Tibial nerve (tissue), 4 donors: Measurements from ENCODE around the gene CAMTA1. TPM values are rescaled to one million over a fixed set of nuclear protein-coding genes. Genes with fewer than 3 reads are reported as not detected.
A peak's percentile ranks its signal among the peaks of the same experiment; 100 is the strongest.

Experiments
- DNase-seq, 2 donors: peaks; one replicate each; pipeline ENCODE4 v3.0.0-alpha.2; 2019; ENCODE audit warnings: low spot score in 2 of 2
- H3K27ac ChIP-seq, 4 donors: fragments of 200-600 bp; sonication (generic) in 3 of 4; one replicate each; pipeline ENCODE4 v1.5.1; 2017 to 2019; ENCODE audit warnings: mild to moderate bottlenecking in 1 of 4
- H3K27me3 ChIP-seq, 2 donors: fragments of 200-600 bp; sonication (generic) in 1 of 2; one replicate each; pipeline versions ENCODE4 v1.5.1 to v1.6.0; 2017 to 2019
- H3K36me3 ChIP-seq, 3 donors: fragments of 200-600 bp; sonication (generic); one replicate each; pipeline ENCODE4 v1.5.1; 2018 to 2019
- H3K4me1 ChIP-seq, 4 donors: fragments of 200-600 bp; sonication (generic) in 3 of 4; one replicate each; pipeline ENCODE4 v1.5.1; 2017 to 2019
- H3K4me3 ChIP-seq, 4 donors: fragments of 200-600 bp; sonication (generic) in 3 of 4; one replicate each; pipeline ENCODE4 v1.5.1; 2017 to 2019; ENCODE audit warnings: mild to moderate bottlenecking in 1 of 4, moderate library complexity in 1 of 4
- H3K9me3 ChIP-seq, 4 donors: fragments of 200-600 bp; sonication (generic) in 3 of 4; one replicate each; pipeline ENCODE4 v1.5.1; 2017 to 2019
- EP300 ChIP-seq, 2 donors: sonication (generic); formaldehyde crosslinking; IDR thresholded peaks; one replicate each; pipeline ENCODE4 v1.6.1; 2017; ENCODE audit warnings: antibody characterized with exemption in 2 of 2, mild to moderate bottlenecking in 1 of 2
- POLR2A ChIP-seq, 2 donors: fragments of 450-650 bp; IDR thresholded peaks; one replicate each; pipeline ENCODE4 v1.6.1; 2017; ENCODE audit warnings: antibody characterized with exemption in 2 of 2, mild to moderate bottlenecking in 2 of 2, moderate library complexity in 2 of 2
- WGBS, 2 donors: methylation state at CpG; one replicate each; pipeline ENCODE4 v1.1.5; 2018; 5-methylcytosine and 5-hydroxymethylcytosine counted together
- total RNA-seq, 4 donors: library from RNA; depleted of rRNA; stranded (reverse); fragments of >200 nt; gene quantifications; one replicate each; pipeline ENCODE4 v1.1.0, GENCODE V29; 2016
- TF ChIP-seq, protein P1 (sequence below), 5 experiments: fragments of 200-600 bp in 3 of 5; fragments of 450-650 bp in 2 of 5; sonication (generic) in 3 of 5; IDR thresholded peaks; one replicate each; pipeline ENCODE4 v1.5.1; 2016 to 2019; ENCODE audit warnings: antibody characterized with exemption in 5 of 5, mild to moderate bottlenecking in 3 of 5, moderate library complexity in 2 of 5

The CAMTA1 gene
- total RNA-seq, 4 donors from 2014 or later = 41.8 to 104 (median 87.2) TPM

DNA sequence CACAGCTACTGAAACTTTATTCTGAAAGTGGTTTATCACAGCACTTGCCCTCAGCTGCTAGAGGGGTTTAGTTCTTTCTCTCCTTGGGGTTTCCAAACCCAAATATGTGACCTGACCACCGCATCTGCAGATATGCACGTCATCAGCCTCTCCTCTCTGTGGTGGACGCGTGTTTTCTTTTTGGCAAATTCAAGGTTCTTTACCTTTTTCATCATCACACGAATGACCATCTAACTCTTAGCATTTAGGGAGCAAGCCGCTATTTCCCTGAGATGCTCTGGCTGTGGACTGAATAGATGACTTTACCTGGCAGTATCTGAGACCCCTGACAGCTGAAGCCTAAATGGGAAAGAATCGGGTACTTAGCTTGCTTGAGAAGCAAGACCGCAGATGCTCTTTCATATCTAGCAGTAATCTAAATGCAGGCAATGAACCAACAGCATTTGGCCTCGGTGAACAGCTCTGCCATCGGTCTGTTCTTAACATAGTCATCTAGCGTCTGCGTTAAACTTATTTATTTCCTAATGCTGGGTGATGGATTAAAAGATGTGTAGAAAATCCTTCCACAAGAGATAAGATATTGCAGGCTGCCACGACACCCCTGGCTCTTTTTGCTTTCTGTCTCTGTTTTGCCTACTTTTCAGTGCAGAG, 463.4 kb downstream of the CAMTA1 start:
- WGBS, 2 donors = 86% methylated on average over 13 of the region's 13 CpGs
- H3K36me3 ChIP-seq = no peaks in the 10 kb centered on the region
- H3K27ac ChIP-seq = peak overlapping the region in 1 of 4 donors; percentile 31
- peaks cover 0 to 1% (median 0%) of the 10 kb centered on the region in 4 donors for H3K9me3 ChIP-seq
- H3K4me3 ChIP-seq = no peak overlapping the region
- H3K27me3 ChIP-seq = no peaks in the 10 kb centered on the region
- peaks cover 0 to 4% (median 0%) of the 10 kb centered on the region in 4 donors for H3K4me1 ChIP-seq
- no peak for TF ChIP-seq EP300 (IDR thresholded peaks at IDR 0.05)
- DNase-seq = no peak

DNA sequence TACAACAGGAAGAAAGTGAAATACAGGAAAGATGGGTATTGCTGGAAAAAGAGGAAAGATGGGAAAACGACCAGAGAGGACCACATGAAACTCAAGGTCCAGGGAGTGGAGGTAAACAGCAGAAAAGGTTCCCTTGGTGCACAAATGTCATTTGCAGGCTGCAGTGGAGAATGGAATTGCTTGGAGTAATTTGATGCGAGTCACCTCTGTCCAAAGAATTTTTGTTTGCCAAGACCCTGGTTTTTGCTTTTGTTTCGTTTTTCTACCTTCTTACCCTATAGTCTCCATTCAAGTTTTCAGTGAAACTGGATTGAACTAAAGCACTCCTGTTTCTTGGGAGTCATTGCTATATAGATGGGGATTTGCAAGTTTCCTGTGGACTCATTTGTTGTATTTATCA, 464.3 kb downstream of the CAMTA1 start:
- WGBS, 2 donors = 79% methylated on average over 3 of the region's 3 CpGs
- Histone ChIP-seq H3K27ac (no peak overlapping the region), H3K36me3 (no peaks in the 10 kb centered on the region), H3K4me1 (peaks cover 0 to 4% (median 0%) of the 10 kb centered on the region in 4 donors), H3K27me3 (no peaks in the 10 kb centered on the region), H3K9me3 (no peaks in the 10 kb centered on the region), H3K4me3 (no peak overlapping the region)
- TF ChIP-seq, protein P1, sequence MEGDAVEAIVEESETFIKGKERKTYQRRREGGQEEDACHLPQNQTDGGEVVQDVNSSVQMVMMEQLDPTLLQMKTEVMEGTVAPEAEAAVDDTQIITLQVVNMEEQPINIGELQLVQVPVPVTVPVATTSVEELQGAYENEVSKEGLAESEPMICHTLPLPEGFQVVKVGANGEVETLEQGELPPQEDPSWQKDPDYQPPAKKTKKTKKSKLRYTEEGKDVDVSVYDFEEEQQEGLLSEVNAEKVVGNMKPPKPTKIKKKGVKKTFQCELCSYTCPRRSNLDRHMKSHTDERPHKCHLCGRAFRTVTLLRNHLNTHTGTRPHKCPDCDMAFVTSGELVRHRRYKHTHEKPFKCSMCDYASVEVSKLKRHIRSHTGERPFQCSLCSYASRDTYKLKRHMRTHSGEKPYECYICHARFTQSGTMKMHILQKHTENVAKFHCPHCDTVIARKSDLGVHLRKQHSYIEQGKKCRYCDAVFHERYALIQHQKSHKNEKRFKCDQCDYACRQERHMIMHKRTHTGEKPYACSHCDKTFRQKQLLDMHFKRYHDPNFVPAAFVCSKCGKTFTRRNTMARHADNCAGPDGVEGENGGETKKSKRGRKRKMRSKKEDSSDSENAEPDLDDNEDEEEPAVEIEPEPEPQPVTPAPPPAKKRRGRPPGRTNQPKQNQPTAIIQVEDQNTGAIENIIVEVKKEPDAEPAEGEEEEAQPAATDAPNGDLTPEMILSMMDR (IDR thresholded peaks at IDR 0.05) = no peak
- TF ChIP-seq POLR2A (IDR thresholded peaks at IDR 0.05) = no peak
- TF ChIP-seq EP300 (IDR thresholded peaks at IDR 0.05) = no peak
- no peak for DNase-seq

DNA sequence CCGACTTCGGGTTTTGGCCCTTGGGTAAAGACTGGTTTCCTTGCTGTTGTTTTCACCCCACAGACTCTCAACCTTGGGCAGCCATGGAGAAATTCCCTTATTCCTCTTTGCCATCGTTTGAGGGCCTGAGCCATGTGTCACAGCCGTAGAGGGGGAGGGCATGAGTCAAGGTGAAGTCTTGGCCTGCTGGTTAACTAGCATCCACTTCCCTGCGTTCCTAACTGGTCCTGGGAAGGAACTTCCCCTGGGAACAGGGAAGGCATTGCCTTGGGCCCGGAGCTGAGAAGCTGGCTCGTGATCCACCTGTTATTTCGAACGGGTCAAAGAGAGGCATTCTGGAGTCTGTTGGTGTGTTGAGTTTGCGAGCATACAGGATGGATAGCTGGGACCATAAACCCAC, 464.9 kb downstream of the CAMTA1 start:
- 78 to 82% methylated on average over 10 of the region's 10 CpGs for WGBS, 2 donors
- TF ChIP-seq, protein P1 (IDR thresholded peaks at IDR 0.05) = no peak
- TF ChIP-seq EP300 (IDR thresholded peaks at IDR 0.05) (no peak), POLR2A (IDR thresholded peaks at IDR 0.05) (no peak)

DNA sequence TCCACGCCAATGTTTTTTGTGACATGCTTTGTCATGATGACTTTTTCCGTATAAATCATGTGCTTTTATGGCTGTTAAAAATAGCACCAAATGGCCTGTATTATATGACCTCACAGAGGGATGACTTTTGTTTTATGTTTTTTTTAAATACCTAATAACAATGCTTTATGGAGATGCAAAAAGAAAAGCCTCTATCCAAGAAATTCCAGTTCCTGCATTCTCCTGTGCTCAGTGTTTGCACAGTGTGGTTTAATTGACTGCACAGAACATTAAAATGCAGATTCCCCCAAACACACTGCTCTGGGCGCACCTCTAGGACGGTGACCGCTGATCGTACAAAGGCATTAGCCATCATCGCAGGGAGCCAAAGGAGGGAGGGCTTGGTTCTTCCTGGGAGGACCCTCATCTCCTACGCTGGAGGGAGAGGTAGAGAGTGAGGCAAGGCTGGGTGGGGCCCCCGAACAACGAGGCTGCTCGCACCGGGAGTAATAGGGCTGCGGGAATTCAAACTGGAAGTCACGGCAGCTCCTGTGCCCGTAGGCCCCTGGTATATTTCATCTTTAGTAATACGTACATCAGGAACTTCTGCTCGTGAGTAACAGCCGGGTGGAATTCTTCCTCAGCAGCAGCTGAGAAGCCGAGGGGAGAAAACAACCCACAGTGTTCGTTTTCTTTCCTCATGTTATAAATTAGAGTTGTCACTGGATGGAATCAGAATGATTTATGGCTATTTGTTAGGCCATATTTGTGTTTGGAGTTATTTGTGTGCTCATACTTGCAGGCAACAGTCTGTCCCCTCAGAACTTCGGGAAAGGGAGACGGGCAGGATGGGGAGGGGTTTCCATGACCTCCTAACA, 465.6 kb downstream of the CAMTA1 start:
- Histone ChIP-seq H3K4me3 (no peak overlapping the region), H3K9me3 (no peaks in the 10 kb centered on the region), H3K36me3 (no peaks in the 10 kb centered on the region), H3K27ac (no peak overlapping the region), H3K27me3 (no peaks in the 10 kb centered on the region), H3K4me1 (peaks cover 0 to 4% (median 0%) of the 10 kb centered on the region in 4 donors)
- WGBS, 2 donors = 74 to 78% methylated on average over 22 of the region's 22 CpGs
- TF ChIP-seq POLR2A (IDR thresholded peaks at IDR 0.05) (no peak), EP300 (IDR thresholded peaks at IDR 0.05) (no peak)
- TF ChIP-seq, protein P1 (IDR thresholded peaks at IDR 0.05) = no peak
- DNase-seq = no peak

More for the DNA sequence above, 464.9 kb downstream of the CAMTA1 start:
- H3K27me3 ChIP-seq = no peaks in the 10 kb centered on the region
- no peak overlapping the region for H3K4me3 ChIP-seq
- H3K27ac ChIP-seq = no peak overlapping the region
- DNase-seq = no peak
- H3K36me3 ChIP-seq = no peaks in the 10 kb centered on the region
- H3K9me3 ChIP-seq = no peaks in the 10 kb centered on the region
- peaks cover 0 to 4% (median 0%) of the 10 kb centered on the region in 4 donors for H3K4me1 ChIP-seq

DNA sequence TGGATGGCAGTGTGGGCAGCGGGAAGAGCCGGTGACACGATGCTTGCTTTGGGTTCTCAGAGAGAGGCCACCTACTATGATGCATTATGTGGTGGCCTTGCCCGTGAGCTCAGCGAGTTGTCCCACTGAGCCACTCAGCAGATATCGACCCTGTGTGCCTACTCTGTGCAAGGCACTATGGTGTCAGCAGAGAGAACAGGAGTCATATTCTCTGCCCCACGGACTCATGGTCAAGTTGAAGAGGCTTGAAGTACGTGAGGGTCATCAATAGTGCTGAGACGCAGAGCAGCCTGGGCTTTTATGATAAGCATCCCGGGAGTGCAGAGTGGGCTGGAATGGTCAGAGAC, 466.2 kb downstream of the CAMTA1 start:
- TF ChIP-seq EP300 (IDR thresholded peaks at IDR 0.05) (no peak), POLR2A (IDR thresholded peaks at IDR 0.05) (no peak)
- TF ChIP-seq, protein P1 (IDR thresholded peaks at IDR 0.05) = no peak
- 88 to 92% methylated on average over 10 of the region's 10 CpGs for WGBS, 2 donors
- H3K27me3 ChIP-seq = no peaks in the 10 kb centered on the region
- H3K4me1 ChIP-seq = peaks cover 0 to 4% (median 0%) of the 10 kb centered on the region in 4 donors
- no peak overlapping the region for H3K27ac ChIP-seq
- DNase-seq = no peak
- no peak overlapping the region for H3K4me3 ChIP-seq
- H3K9me3 ChIP-seq = no peaks in the 10 kb centered on the region
- H3K36me3 ChIP-seq = no peaks in the 10 kb centered on the region
